Panc1 (cell line): ENCODE data around the gene CCND2. TPM values are rescaled to one million over a fixed set of nuclear protein-coding genes. Genes with fewer than 3 reads are reported as not detected.

ENCODE experiments used
- ATAC-seq: fragments of 200-7000 bp; cut with Tn5 transposase; 2 replicates; pipeline ENCODE4 v1.9.1; 2020; ENCODE audit warnings: mild to moderate bottlenecking, moderate library complexity
- BruUV-seq: library from RNA; stranded (reverse); fragments of 400-500 nt; replicated peaks from 2 replicates; lab custom pipeline; 2021; lab: Mats Ljungman, UMichigan
- CTCF ChIA-PET: fragments of 300-600 bp; sonication (Branson Sonifier 250); formaldehyde crosslinking; loops from one replicate; lab custom pipeline; 2022; ENCODE audit warnings: antibody characterized with exemption; lab: Charles Lee
- POLR2A ChIA-PET: fragments of 300-600 bp; sonication (Branson Sonifier 250); formaldehyde crosslinking; loops from one replicate; lab custom pipeline; 2022; ENCODE audit warnings: antibody characterized with exemption; lab: Charles Lee
- DNase-seq: peaks from one replicate; pipeline ENCODE4 v3.0.0-alpha.2; 2010; ENCODE audit warnings: low read depth, low spot score
- H3K27ac ChIP-seq: 2 replicates; pipeline ENCODE4 v1.5.1; 2011; ENCODE audit warnings: mild to moderate bottlenecking, low read length, inconsistent platforms
- H3K27me3 ChIP-seq: fragments of 200-500 bp; sonication (Bioruptor generic); 2 replicates; pipeline ENCODE4 v1.6.0; 2014; ENCODE audit warnings: low read length, inconsistent platforms; ENCODE audit not compliant: control insufficient read depth, insufficient read depth
- H3K36me3 ChIP-seq: fragments of 200-500 bp; sonication (Bioruptor generic); 2 replicates; pipeline ENCODE4 v1.5.1; 2014; ENCODE audit warnings: inconsistent platforms, mild to moderate bottlenecking, low read length, moderate library complexity; ENCODE audit not compliant: control insufficient read depth, insufficient read depth
- H3K4me1 ChIP-seq: 2 replicates; pipeline ENCODE4 v1.5.1; 2011; ENCODE audit warnings: inconsistent platforms, mild to moderate bottlenecking, low read length, moderate library complexity; ENCODE audit not compliant: control insufficient read depth, insufficient read depth
- H3K4me3 ChIP-seq, 2 experiments: 2 replicates each; pipeline ENCODE4 v1.5.1; 2011 to 2012; ENCODE audit warnings: low read depth in 2 of 2, low read length in 2 of 2, mild to moderate bottlenecking in 2 of 2, inconsistent platforms in 1 of 2, moderate library complexity in 1 of 2
- H3K9me3 ChIP-seq: fragments of 200-500 bp; sonication (Bioruptor generic); 2 replicates; pipeline ENCODE4 v1.5.1; 2014; ENCODE audit warnings: low read depth, mild to moderate bottlenecking, inconsistent platforms, low read length, moderate library complexity; ENCODE audit not compliant: control insufficient read depth, insufficient read depth
- POLR2AphosphoS5 ChIP-seq: IDR thresholded peaks from 2 replicates; pipeline ENCODE4 v1.6.1; 2012; ENCODE audit warnings: mild to moderate bottlenecking, low read depth, low read length, moderate library complexity
- SIN3A ChIP-seq: IDR thresholded peaks from 2 replicates; pipeline ENCODE4 v1.6.1; 2012; ENCODE audit warnings: low read depth, mild to moderate bottlenecking, low read length, moderate library complexity, borderline replicate concordance; ENCODE audit not compliant: insufficient read depth
- TCF7L2 ChIP-seq: IDR thresholded peaks from 2 replicates; pipeline ENCODE4 v1.6.1; 2011; ENCODE audit warnings: mild to moderate bottlenecking, low read depth, low read length, inconsistent platforms
- in situ Hi-C: cut with HindIII; loops from 2 replicates; pipeline ENCODE4 v1.10.0; 2016; ENCODE audit warnings: low sequenced_read_pairs, low pct_unique_long_range_greater_than_20kb
- intact Hi-C: fragments of 100-400 bp; cut with micrococcal nuclease; formaldehyde crosslinking; loops from one replicate; pipeline ENCODE4 v1.10.0; 2022; ENCODE audit not compliant: unreplicated experiment
- total RNA-seq: library from RNA; stranded (reverse); gene quantifications from one replicate; pipeline ENCODE4 v1.2.1, GENCODE V29; 2021; ENCODE audit not compliant: unreplicated experiment
- TF ChIP-seq, protein P1 (sequence below): fragments of 450-650 bp; IDR thresholded peaks from 2 replicates; pipeline ENCODE4 v1.5.1; 2017; ENCODE audit warnings: mild to moderate bottlenecking
- TF ChIP-seq, protein P2 (sequence below), 2 experiments: IDR thresholded peaks; 2 replicates each; pipeline ENCODE4 v1.6.1; 2011 to 2012; ENCODE audit warnings: low read depth in 2 of 2, control low read depth in 1 of 2, low read length in 1 of 2, mild to moderate bottlenecking in 1 of 2, moderate library complexity in 1 of 2; ENCODE audit not compliant: insufficient read depth in 1 of 2

The CCND2 gene
- total RNA-seq, 1 experiment from 2014 or later, result 1.5 TPM

DNA sequence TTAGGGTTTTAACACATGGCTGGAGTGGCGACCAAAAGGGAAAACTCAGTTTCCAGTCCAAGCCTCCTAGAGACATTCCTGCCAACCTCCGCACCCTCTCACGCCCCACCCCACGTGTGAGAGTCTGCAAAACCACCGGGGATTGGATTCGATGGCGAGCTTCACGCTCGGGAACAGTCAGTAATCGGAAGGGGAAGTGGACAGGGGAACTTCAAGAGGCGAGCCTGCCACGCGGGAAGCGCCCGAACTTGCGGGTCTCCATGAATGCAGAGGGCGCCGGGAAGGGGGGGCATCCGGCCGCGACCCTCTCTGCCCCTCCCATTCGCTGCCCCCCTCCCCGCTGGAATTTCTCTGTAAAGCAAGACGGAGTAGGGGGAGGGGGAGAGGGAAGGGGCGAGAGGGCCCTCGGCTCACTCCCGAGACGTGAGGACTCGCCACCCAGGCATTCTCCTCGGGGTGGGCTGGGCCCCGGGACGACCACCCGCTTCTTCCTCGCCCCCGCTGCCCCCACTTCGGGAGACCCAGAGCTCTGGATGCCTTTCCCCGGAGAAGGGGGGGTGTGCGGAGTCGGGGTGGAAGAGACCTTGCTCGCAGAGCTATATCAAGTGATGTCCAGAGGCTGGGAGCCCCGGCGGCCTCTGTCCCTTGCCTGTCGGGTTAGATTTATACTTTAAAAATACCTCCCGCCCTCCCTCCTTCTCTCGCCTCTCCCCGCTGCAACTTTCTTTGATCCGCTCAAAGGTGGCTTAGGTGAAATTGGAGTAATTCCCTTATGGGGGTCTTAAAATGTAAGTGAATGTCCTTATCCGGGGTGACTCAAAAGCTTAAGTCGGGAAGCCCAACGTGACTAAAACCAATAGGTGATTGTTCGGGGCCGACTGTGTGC, 2.5 kb upstream of the CCND2 start:
- no peak for DNase-seq
- no peak for TF ChIP-seq POLR2AphosphoS5
- TF ChIP-seq, protein P1, sequence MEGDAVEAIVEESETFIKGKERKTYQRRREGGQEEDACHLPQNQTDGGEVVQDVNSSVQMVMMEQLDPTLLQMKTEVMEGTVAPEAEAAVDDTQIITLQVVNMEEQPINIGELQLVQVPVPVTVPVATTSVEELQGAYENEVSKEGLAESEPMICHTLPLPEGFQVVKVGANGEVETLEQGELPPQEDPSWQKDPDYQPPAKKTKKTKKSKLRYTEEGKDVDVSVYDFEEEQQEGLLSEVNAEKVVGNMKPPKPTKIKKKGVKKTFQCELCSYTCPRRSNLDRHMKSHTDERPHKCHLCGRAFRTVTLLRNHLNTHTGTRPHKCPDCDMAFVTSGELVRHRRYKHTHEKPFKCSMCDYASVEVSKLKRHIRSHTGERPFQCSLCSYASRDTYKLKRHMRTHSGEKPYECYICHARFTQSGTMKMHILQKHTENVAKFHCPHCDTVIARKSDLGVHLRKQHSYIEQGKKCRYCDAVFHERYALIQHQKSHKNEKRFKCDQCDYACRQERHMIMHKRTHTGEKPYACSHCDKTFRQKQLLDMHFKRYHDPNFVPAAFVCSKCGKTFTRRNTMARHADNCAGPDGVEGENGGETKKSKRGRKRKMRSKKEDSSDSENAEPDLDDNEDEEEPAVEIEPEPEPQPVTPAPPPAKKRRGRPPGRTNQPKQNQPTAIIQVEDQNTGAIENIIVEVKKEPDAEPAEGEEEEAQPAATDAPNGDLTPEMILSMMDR, result no peak
- TF ChIP-seq SIN3A, result no peak
- TF ChIP-seq TCF7L2, result no peak
- TF ChIP-seq, protein P2, sequence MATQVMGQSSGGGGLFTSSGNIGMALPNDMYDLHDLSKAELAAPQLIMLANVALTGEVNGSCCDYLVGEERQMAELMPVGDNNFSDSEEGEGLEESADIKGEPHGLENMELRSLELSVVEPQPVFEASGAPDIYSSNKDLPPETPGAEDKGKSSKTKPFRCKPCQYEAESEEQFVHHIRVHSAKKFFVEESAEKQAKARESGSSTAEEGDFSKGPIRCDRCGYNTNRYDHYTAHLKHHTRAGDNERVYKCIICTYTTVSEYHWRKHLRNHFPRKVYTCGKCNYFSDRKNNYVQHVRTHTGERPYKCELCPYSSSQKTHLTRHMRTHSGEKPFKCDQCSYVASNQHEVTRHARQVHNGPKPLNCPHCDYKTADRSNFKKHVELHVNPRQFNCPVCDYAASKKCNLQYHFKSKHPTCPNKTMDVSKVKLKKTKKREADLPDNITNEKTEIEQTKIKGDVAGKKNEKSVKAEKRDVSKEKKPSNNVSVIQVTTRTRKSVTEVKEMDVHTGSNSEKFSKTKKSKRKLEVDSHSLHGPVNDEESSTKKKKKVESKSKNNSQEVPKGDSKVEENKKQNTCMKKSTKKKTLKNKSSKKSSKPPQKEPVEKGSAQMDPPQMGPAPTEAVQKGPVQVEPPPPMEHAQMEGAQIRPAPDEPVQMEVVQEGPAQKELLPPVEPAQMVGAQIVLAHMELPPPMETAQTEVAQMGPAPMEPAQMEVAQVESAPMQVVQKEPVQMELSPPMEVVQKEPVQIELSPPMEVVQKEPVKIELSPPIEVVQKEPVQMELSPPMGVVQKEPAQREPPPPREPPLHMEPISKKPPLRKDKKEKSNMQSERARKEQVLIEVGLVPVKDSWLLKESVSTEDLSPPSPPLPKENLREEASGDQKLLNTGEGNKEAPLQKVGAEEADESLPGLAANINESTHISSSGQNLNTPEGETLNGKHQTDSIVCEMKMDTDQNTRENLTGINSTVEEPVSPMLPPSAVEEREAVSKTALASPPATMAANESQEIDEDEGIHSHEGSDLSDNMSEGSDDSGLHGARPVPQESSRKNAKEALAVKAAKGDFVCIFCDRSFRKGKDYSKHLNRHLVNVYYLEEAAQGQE (IDR thresholded peaks at IDR 0.05; ENCODE audit: insufficient read depth in 1 of 2, low read depth in 2 of 2, low read length in 1 of 2), result no peak
- ATAC-seq, result no peak
- Histone ChIP-seq H3K27ac (no peak overlapping the region), H3K4me3 (peak overlapping the region; percentile 9 to 45; a peak in 3 of 4 replicates), H3K36me3 (no peaks in the 10 kb centered on the region), H3K4me1 (no peaks in the 10 kb centered on the region; the same call in 1 of the 2 replicates), H3K27me3 (peaks cover 34% of the 10 kb centered on the region), H3K9me3 (no peaks in the 10 kb centered on the region)
- in situ Hi-C loops (no loop called here), intact Hi-C loops (loop anchor here (10.0 kb wide), 3 partner anchors 166 to 276 kb away; no protein-coding TSS in a partner anchor)
- BruUV-seq, result no TSS peak
- CTCF ChIA-PET, result interaction anchor here (0.6 to 0.7 kb wide), 2 partner anchors 387 to 1191 kb away, joined by 9 to 12 read pairs; no protein-coding TSS in a partner anchor
- POLR2A ChIA-PET, result interaction anchor here (0.5 to 0.6 kb wide), 2 partner anchors 385 to 828 kb away, joined by 4 read pairs; no protein-coding TSS in a partner anchor

DNA sequence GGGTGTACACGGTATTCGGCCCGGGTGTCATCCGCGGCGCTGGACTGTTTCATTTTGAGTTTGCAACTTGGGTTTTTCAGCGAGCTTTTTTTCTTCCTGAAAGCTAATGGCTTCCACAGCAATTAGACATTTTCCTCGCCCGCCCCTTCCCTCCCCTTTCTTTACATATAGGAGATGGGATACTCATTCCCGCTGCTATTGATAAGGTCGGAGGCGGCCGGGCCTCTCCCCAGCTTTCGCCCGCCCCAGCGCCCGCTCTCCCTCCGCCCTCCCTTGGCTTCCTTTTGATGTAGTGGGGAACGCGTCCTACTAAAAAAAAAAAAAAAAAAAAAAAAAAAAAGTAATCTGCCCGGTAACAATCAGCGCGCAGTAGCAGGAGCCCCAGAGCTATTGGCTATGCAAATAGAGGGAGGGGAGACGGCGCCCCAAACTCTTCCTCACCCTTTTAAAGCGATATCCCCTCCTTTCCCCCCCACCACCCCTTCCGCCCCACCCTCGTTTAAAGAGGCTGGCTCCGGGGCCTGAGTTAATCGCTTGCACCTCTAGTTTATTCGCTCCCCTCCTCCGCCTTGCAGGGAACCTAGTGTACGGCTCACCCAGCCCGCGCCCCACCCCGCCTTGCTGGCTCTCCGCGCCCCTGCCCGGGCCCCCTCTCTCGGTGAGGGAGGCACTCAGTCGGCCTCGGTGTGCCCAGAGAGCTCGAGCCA, 1.7 kb upstream of the CCND2 start:
- DNase-seq, result no peak
- no TSS peak for BruUV-seq
- H3K36me3 ChIP-seq, result no peaks in the 10 kb centered on the region
- ATAC-seq, result no peak
- TF ChIP-seq, protein P2 (IDR thresholded peaks at IDR 0.05; ENCODE audit: insufficient read depth in 1 of 2, low read depth in 2 of 2, low read length in 1 of 2), result no peak
- TF ChIP-seq SIN3A (no peak), POLR2AphosphoS5 (no peak), TCF7L2 (no peak)
- TF ChIP-seq, protein P1, result no peak
- H3K27me3 ChIP-seq, result peaks cover 36% of the 10 kb centered on the region
- no peaks in the 10 kb centered on the region for H3K9me3 ChIP-seq
- intact Hi-C loops, result loop anchor here (10.0 kb wide), 3 partner anchors 167 to 277 kb away; no protein-coding TSS in a partner anchor
- no peaks in the 10 kb centered on the region; the same call in 1 of the 2 replicates for H3K4me1 ChIP-seq
- in situ Hi-C loops, result no loop called here
- ChIA-PET POLR2A (interaction anchor here (0.5 to 0.8 kb wide), 3 partner anchors 148 to 827 kb away, joined by 4 to 15 read pairs (median 4); no protein-coding TSS in a partner anchor), CTCF (interaction anchor here (0.6 to 0.7 kb wide), 2 partner anchors 388 to 1192 kb away, joined by 9 to 12 read pairs; no protein-coding TSS in a partner anchor)
- H3K4me3 ChIP-seq, result peak overlapping the region; percentile 9 to 45; a peak in 3 of 4 replicates
- no peak overlapping the region for H3K27ac ChIP-seq
